Prostate gland (tissue), 2 donors: Measurements from ENCODE around the gene RIOX2.

ENCODE experiments used
- POLR2A ChIP-seq: fragments of 450-650 bp; IDR thresholded peaks from one replicate; pipeline ENCODE4 v1.6.1; 2016; ENCODE audit warnings: antibody characterized with exemption, mild to moderate bottlenecking
- POLR2AphosphoS5 ChIP-seq: sonication (generic); formaldehyde crosslinking; IDR thresholded peaks from one replicate; pipeline ENCODE4 v1.6.1; 2017; ENCODE audit warnings: antibody characterized with exemption
- TF ChIP-seq, protein P1 (sequence below), 4 experiments: fragments of 200-600 bp in 2 of 4; fragments of 450-650 bp in 2 of 4; sonication (generic) in 2 of 4; IDR thresholded peaks; 1 replicate in 3 of 4; 2 replicates in 1 of 4; pipeline ENCODE4 v1.5.1; 2016 to 2019; ENCODE audit warnings: antibody characterized with exemption in 4 of 4, mild to moderate bottlenecking in 2 of 4, moderate library complexity in 2 of 4

DNA sequence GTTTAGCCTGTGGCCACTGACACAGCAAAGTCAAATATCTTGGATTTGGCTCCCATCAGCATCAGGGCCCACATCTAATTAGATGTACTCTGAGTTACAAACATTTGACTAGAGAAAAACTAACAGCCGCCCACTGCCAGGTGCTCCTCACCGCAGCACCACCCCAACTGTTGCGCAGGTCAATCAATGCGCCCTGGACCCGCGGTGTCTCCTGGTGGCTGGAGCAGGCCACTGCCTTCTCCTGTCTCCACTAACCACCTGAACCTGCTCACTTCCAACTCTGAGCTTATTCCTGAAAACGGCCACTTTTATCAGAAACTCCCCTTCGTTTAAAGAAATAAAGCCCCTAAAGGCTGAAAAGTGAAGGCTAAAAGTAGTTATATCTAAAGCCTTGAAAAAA lies 4.3 kb downstream of the RIOX2 start:
- TF ChIP-seq, protein P1, sequence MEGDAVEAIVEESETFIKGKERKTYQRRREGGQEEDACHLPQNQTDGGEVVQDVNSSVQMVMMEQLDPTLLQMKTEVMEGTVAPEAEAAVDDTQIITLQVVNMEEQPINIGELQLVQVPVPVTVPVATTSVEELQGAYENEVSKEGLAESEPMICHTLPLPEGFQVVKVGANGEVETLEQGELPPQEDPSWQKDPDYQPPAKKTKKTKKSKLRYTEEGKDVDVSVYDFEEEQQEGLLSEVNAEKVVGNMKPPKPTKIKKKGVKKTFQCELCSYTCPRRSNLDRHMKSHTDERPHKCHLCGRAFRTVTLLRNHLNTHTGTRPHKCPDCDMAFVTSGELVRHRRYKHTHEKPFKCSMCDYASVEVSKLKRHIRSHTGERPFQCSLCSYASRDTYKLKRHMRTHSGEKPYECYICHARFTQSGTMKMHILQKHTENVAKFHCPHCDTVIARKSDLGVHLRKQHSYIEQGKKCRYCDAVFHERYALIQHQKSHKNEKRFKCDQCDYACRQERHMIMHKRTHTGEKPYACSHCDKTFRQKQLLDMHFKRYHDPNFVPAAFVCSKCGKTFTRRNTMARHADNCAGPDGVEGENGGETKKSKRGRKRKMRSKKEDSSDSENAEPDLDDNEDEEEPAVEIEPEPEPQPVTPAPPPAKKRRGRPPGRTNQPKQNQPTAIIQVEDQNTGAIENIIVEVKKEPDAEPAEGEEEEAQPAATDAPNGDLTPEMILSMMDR (IDR thresholded peaks at IDR 0.05) = no peak
- TF ChIP-seq POLR2A = no peak
- TF ChIP-seq POLR2AphosphoS5 = no peak
